Neural crest cell (in vitro differentiated cells): ENCODE measurements around the gene PKLR. TPM values are rescaled to one million over a fixed set of nuclear protein-coding genes. Genes with fewer than 3 reads are reported as not detected.
"Not testable (repeated sequence)": the region's sequence is repeated elsewhere in the genome, so short reads cannot be mapped to it uniquely, and the experiment has no call there.

ENCODE experiments used
- DNase-seq: peaks from one replicate; pipeline ENCODE4 v3.0.0; 2021; ENCODE audit warnings: low read depth, mixed read lengths, low spot score
- H3K27ac Mint-ChIP-seq: one replicate; pipeline ENCODE4 v1.8.0; 2021; ENCODE audit warnings: mild to moderate bottlenecking, mixed read lengths; ENCODE audit not compliant: unreplicated experiment
- H3K27me3 Mint-ChIP-seq: 2 replicates; pipeline ENCODE4 v1.8.0; 2021; ENCODE audit warnings: low read depth, mild to moderate bottlenecking, mixed read lengths
- H3K36me3 Mint-ChIP-seq: 2 replicates; pipeline ENCODE4 v1.8.0; 2021; ENCODE audit warnings: low read depth, mild to moderate bottlenecking, mixed read lengths
- H3K4me1 Mint-ChIP-seq: 2 replicates; pipeline ENCODE4 v1.8.0; 2021; ENCODE audit warnings: mixed read lengths
- H3K4me3 Mint-ChIP-seq: one replicate; pipeline ENCODE4 v1.8.0; 2021; ENCODE audit warnings: mild to moderate bottlenecking, mixed read lengths
- H3K9me3 Mint-ChIP-seq: 2 replicates; pipeline ENCODE4 v1.8.0; 2021; ENCODE audit warnings: mixed read lengths
- CTCF ChIP-seq: fragments of 200-600 bp; sonication (generic); conservative IDR thresholded peaks from 2 replicates; pipeline ENCODE4 v1.5.0; 2021; ENCODE audit warnings: antibody characterized with exemption, mild to moderate bottlenecking
- total RNA-seq: library from RNA; stranded (reverse); gene quantifications from 2 replicates; pipeline ENCODE4 v1.2.1, GENCODE V29; 2021

The PKLR gene
- total RNA-seq, 1 donor from 2014 or later: not detected

GRCh38 chr1:155296661-155297060, 4.6 kb downstream of the PKLR start:
- H3K9me3 Mint-ChIP-seq: no peaks in the 10 kb centered on the region
- H3K4me1 Mint-ChIP-seq: peaks cover 7% of the 10 kb centered on the region
- no peaks in the 10 kb centered on the region for H3K36me3 Mint-ChIP-seq
- no peak for TF ChIP-seq CTCF
- no peaks in the 10 kb centered on the region for H3K27me3 Mint-ChIP-seq
- H3K4me3 Mint-ChIP-seq: no peak overlapping the region
- no peak for DNase-seq
- no peak overlapping the region for H3K27ac Mint-ChIP-seq

- H3K4me3 Mint-ChIP-seq: no peak overlapping the region
- no peak for DNase-seq
- TF ChIP-seq CTCF: no peak
- no peaks in the 10 kb centered on the region for H3K4me1 Mint-ChIP-seq
- no peak overlapping the region for H3K27ac Mint-ChIP-seq
- H3K36me3 Mint-ChIP-seq: no peaks in the 10 kb centered on the region
- H3K27me3 Mint-ChIP-seq: no peaks in the 10 kb centered on the region
- H3K9me3 Mint-ChIP-seq: no peaks in the 10 kb centered on the region
Observed at GRCh38 chr1:155295942-155296267, 5.3 kb downstream of the PKLR start.

GRCh38 chr1:155295183-155295941, 5.9 kb downstream of the PKLR start:
- H3K36me3 Mint-ChIP-seq: no peaks in the 10 kb centered on the region
- H3K4me3 Mint-ChIP-seq: no peak overlapping the region
- no peak for TF ChIP-seq CTCF
- H3K27ac Mint-ChIP-seq: no peak overlapping the region
- no peaks in the 10 kb centered on the region for H3K27me3 Mint-ChIP-seq
- no peak for DNase-seq
- H3K9me3 Mint-ChIP-seq: no peaks in the 10 kb centered on the region
- H3K4me1 Mint-ChIP-seq: no peaks in the 10 kb centered on the region

DNA sequence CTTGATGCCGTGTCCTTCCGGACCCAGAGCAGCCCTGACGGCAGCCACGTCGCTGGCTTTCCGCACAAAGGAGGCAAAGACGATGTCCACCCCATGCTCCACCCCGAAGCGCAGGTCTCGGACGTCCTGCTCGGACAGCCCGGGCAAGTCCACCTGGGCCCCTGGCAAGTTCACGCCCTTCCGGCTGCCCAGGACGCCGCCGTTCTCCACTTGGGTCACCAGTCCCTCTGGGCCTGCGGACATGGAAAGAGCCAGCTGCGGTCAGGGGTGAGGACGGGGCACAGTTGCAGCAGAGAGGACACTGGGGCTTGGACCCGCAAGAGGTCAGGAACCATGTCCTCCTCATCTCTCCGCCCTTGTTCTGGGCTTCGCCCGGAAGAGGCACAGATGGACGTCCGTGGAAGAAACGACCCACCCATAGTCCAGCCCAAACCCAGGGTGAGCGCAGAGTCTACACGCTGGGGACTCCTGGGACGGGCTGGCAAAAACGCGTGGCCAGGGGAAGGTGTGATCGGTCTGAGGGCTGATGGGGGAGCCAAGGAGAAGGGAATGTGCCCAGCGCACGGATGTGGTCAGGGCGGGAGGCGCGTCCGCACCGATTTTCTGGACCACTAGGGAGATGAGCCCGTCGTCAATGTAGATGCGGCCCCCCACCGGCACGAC, 6.6 kb downstream of the PKLR start:
- Mint-ChIP-seq H3K27me3 (no peaks in the 10 kb centered on the region), H3K4me1 (no peaks in the 10 kb centered on the region), H3K4me3 (no peak overlapping the region), H3K36me3 (no peaks in the 10 kb centered on the region), H3K27ac (no peak overlapping the region), H3K9me3 (no peaks in the 10 kb centered on the region)
- DNase-seq: no peak
- TF ChIP-seq CTCF: no peak

- Mint-ChIP-seq H3K4me3 (no peak overlapping the region), H3K36me3 (no peaks in the 10 kb centered on the region), H3K4me1 (no peaks in the 10 kb centered on the region), H3K27me3 (no peaks in the 10 kb centered on the region), H3K9me3 (no peaks in the 10 kb centered on the region), H3K27ac (peak overlapping the region; percentile 35)
- no peak for DNase-seq
- TF ChIP-seq CTCF: no peak
Observed at GRCh38 chr1:155293086-155293749, 8.0 kb downstream of the PKLR start.

DNA sequence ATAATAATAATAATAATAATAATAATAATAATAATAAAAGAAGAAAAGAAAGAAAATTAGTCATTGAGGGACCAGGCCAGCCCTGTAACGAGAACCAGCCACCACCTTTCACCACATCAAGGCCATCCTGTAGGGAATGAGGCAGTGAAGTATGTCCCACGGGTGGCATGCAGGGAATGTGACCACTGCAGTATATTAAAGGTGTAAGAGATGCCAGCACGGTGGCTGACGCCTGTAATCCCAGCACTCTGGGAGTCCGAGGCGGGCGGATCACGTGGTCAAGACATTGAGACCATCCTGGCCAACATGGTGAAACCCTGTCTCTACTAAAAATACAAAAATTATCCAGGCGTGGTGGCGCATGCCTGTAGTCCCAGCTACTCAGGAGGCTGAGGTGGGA, 10.2 kb downstream of the PKLR start:
- not testable (repeated sequence) for H3K27me3 Mint-ChIP-seq, H3K4me1 Mint-ChIP-seq, DNase-seq, H3K4me3 Mint-ChIP-seq, H3K9me3 Mint-ChIP-seq, H3K36me3 Mint-ChIP-seq, H3K27ac Mint-ChIP-seq
